ES-I3 (cell line): ENCODE results near the gene SLC16A1.

Experiments
- H3K36me3 ChIP-seq: 2 replicates; pipeline ENCODE4 v1.6.1; 2013; ENCODE audit warnings: mild to moderate bottlenecking, low read length, control low read depth, moderate library complexity; ENCODE audit not compliant: insufficient read depth
- H3K4me1 ChIP-seq: 2 replicates; pipeline ENCODE4 v1.6.1; 2013; ENCODE audit warnings: mild to moderate bottlenecking, control low read depth, low read length; ENCODE audit not compliant: insufficient read depth
- H3K9ac ChIP-seq: 2 replicates; pipeline ENCODE4 v1.6.1; 2013; ENCODE audit warnings: low read depth, mild to moderate bottlenecking, low read length, moderate library complexity
- H3K9me3 ChIP-seq: 2 replicates; pipeline ENCODE4 v1.6.1; 2013; ENCODE audit warnings: mild to moderate bottlenecking, low read length, moderate library complexity; ENCODE audit not compliant: control insufficient read depth, insufficient read depth

SLC16A1 gene

DNA sequence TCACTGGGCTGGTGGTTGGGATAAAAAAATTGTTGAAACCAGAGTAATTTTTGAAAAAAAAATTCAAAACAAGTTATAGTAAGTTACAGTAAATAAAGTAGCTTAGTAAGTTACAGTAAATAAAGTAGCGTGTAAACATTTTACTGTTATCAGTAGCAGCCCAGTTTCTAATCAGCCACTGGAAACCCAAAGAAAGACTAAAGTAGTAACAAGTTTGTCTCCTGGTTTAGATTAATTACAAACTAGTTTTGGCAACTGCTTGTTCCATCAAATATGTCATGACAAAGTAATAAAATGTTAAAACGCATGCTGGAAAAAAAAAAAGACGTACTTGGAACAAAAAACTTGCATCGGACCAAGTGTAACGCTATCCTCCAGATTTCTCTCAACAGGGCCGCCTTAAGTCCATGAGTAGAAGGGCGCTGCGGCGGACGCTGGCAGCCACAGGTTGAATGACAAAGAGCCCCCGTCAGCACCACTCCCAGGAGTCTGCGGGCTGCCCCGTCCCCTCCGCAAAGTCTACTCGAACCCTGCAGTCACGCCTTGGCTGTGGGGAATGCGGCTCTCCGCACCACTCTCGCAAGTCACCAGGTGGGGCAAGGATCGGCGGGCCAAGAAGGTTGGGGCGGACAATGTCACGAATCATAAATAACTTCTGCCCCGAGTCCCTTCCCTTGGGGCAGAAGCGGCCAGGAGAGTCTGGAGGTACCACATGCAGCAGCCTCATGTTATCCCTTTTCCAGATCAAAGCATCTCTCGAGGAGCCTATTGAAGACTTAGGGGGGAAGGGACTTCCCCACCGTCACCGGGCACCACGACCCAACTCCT, 837 bp downstream of the SLC16A1 start:
- no peaks in the 10 kb centered on the region; the same call in 1 of the 2 replicates for H3K36me3 ChIP-seq
- peak overlapping the region; percentile 85 for H3K9ac ChIP-seq
- peaks cover 18% of the 10 kb centered on the region for H3K4me1 ChIP-seq
- H3K9me3 ChIP-seq: no peaks in the 10 kb centered on the region

- H3K4me1 ChIP-seq: peaks cover 18% of the 10 kb centered on the region
- H3K9ac ChIP-seq: peak overlapping the region; percentile 85
- H3K9me3 ChIP-seq: no peaks in the 10 kb centered on the region
- no peaks in the 10 kb centered on the region; the same call in 1 of the 2 replicates for H3K36me3 ChIP-seq
Measured at GRCh38 chr1:112954017-112954650, 1.9 kb downstream of the SLC16A1 start.

DNA sequence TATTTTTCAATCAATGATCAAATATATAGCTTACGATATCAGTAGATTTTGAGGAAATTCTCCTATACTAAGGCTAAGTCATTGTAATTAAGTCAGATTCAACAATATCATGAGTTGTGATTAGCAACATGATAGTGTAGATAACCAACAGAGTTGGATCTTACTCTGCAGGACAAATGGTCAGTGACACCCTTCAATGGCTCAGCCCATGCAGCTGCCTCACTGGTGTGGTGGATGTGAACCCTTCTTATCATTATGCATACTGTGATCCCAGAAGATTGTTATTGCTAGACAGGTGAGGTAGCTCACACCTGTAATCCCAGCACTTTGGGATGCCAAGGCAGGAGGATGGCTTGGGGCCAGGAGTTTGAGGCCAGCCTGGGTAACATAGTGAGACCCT, 5.6 kb downstream of the SLC16A1 start:
- Histone ChIP-seq H3K9me3 (no peaks in the 10 kb centered on the region), H3K9ac (no peak overlapping the region), H3K36me3 (no peaks in the 10 kb centered on the region), H3K4me1 (peaks cover 18% of the 10 kb centered on the region)

DNA sequence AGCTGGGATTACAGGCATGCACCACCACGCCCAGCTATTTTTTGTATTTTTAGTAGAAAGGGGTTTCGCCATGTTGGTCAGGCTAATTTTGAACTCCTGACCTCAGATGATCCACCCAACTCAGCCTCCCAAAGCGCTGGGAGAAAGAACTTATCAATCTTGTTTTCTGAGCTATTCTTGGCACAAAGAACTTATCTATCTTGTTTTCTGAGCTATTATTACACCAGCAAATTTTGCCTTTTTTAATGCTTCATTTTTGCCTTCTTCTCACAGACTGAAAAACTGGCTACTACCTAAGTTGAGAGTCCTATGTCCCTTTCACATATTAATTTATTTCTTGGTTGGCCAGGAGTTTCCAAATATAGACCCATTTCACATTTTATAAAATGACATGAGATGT, 9.3 kb downstream of the SLC16A1 start:
- Histone ChIP-seq H3K4me1 (peaks cover 7% of the 10 kb centered on the region; the same call in 1 of the 2 replicates), H3K9me3 (no peaks in the 10 kb centered on the region), H3K9ac (no peak overlapping the region), H3K36me3 (peaks cover 6% of the 10 kb centered on the region)

DNA sequence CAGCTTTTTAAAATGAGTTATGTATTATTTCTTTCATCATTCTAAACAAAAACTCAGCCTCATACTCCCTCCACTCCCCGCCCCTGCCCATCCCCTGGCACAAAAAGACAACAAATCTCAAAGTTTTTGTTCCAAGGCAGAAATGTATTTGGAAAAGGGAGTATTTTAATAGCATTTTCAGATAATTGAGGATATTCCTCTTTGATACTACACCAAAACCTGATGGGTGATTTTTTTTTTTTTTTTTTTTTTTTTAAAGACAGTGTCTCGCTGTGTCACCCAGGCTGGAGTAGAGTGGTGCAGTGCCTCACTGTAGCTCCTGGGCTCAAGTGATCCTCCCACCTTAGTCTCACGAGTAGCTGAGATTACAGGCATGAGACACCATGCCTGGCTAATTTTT, 16.2 kb downstream of the SLC16A1 start:
- peaks cover 12% of the 10 kb centered on the region for H3K4me1 ChIP-seq
- H3K36me3 ChIP-seq: peaks cover 6% of the 10 kb centered on the region
- no peaks in the 10 kb centered on the region for H3K9me3 ChIP-seq
- H3K9ac ChIP-seq: no peak overlapping the region

DNA sequence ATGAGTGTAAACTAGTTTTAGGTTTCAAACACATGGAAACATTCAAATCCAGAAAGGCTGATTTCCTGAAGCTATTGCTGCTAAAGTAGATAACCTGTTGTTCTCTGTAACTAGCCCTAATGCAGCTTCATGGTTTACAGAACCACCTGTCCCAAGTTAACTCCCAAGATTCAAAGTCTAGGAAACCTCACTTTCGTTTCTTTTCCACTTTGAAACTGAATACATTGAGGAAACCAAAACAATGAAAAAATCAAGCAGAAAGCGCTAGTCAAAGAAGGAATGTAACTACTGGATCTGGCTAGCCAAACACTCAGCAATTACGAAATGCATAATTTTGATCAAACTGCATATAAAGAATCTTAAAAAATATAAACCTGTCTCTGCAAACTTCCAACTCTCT, 17.8 kb downstream of the SLC16A1 start:
- Histone ChIP-seq H3K9ac (no peak overlapping the region), H3K36me3 (no peaks in the 10 kb centered on the region; the same call in 1 of the 2 replicates), H3K4me1 (peaks cover 12% of the 10 kb centered on the region), H3K9me3 (no peaks in the 10 kb centered on the region)

DNA sequence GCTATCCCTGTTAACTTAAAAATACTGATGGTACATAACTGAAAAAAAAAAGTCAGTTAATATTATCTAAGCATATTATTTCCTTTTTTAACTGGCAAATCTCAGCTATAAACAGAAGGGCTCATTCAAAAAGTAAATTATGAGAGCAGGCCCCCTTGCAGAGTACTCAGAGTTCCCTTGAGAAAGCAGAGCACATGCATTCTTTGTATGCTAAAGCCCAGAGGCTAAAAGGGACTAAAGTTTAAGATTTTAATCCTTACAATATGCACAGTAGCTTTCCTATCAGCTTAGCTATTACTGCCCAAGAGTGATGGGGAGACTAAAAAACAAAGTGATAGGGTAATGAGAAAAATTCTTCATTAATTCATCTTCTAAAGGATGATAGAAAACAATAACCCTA, 18.5 kb downstream of the SLC16A1 start:
- H3K9ac ChIP-seq: no peak overlapping the region
- H3K9me3 ChIP-seq: no peaks in the 10 kb centered on the region
- H3K36me3 ChIP-seq: no peaks in the 10 kb centered on the region; the same call in 1 of the 2 replicates
- peaks cover 12% of the 10 kb centered on the region for H3K4me1 ChIP-seq

DNA sequence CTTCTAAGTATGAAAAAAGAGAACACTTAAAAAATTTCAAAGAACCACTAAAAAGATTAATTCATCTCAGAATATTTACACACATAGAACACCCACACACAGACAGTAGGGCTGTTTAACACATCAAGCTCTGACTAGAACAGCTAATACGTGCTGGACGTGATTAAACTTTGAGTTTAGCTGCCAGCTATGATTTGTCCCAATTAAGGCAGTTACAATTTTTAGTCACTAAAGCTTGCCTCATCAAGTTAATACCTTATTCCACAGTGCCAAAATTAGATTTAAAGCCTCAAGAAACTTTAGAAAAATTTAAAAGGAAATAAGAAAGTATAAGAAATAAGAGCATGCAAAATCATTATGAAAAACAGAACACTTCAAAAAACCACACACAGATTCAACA, 18.9 kb downstream of the SLC16A1 start:
- no peaks in the 10 kb centered on the region for H3K9me3 ChIP-seq
- no peak overlapping the region for H3K9ac ChIP-seq
- H3K36me3 ChIP-seq: peaks cover under 1% of the 10 kb centered on the region
- H3K4me1 ChIP-seq: peaks cover 12% of the 10 kb centered on the region

DNA sequence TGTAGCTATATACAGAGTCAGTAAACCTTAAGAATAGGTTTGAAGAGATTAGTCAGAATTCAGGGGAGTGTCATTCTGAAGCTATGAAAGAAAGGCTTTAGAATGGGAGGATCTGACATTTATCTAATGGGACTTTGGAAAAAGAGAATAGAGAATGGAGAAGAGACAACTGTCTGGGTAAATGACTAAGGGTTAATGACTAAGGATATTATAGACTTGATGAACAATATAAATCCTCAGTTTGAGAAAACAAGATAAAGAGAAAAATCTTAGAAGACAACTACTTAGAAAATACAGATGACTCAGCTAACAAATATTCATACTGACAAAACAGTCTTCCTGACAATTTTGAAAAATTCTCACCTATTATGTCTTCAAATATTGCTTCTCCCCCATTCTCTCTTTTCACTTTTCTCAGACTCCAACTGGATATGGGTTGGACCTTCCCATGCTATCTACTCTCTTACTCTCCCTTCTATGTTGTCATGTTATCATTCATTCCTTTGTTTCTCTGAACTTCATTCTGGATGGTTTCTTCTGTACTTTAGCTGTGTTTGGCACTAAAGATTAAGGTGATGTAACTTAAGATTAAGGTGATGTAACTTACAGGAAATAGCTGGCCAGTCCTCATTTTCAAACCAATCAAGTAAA, 20.4 kb downstream of the SLC16A1 start:
- Histone ChIP-seq H3K36me3 (peaks cover 5% of the 10 kb centered on the region), H3K9ac (no peak overlapping the region), H3K9me3 (no peaks in the 10 kb centered on the region), H3K4me1 (peaks cover 12% of the 10 kb centered on the region)

DNA sequence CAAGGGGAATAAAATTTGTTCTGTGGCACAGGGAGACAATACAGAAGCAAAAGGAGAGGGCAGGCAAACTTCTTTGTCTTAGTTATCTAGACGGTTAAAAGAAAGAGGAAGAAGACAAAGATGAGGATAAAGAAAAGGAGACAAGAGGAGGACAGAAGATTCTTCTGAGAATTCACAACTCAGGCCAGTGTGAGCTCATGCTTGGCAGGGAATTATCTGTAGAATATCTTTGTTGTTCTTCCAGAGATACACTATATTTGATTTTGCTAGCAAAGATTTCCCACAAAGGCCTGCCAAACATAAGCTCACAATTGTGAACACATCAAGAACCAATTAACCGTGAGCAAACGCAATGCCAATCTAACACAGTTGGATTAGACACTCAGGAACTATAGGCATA, 21.4 kb downstream of the SLC16A1 start:
- H3K36me3 ChIP-seq: peaks cover 5% of the 10 kb centered on the region
- H3K9ac ChIP-seq: no peak overlapping the region
- peaks cover 12% of the 10 kb centered on the region for H3K4me1 ChIP-seq
- H3K9me3 ChIP-seq: no peaks in the 10 kb centered on the region

- H3K36me3 ChIP-seq: peaks cover 6% of the 10 kb centered on the region
- no peaks in the 10 kb centered on the region for H3K9me3 ChIP-seq
- H3K9ac ChIP-seq: no peak overlapping the region
- H3K4me1 ChIP-seq: peaks cover 12% of the 10 kb centered on the region
Measured at GRCh38 chr1:112933820-112934571, 22.0 kb downstream of the SLC16A1 start.

GRCh38 chr1:112929979-112930378, 26.0 kb downstream of the SLC16A1 start:
- Histone ChIP-seq H3K9ac (no peak overlapping the region), H3K9me3 (no peaks in the 10 kb centered on the region), H3K4me1 (no peaks in the 10 kb centered on the region), H3K36me3 (peaks cover 16% of the 10 kb centered on the region)

- Histone ChIP-seq H3K36me3 (peaks cover 27% of the 10 kb centered on the region), H3K9ac (no peak overlapping the region), H3K9me3 (no peaks in the 10 kb centered on the region), H3K4me1 (no peaks in the 10 kb centered on the region)
Measured at GRCh38 chr1:112927462-112927990, 28.5 kb downstream of the SLC16A1 start.

DNA sequence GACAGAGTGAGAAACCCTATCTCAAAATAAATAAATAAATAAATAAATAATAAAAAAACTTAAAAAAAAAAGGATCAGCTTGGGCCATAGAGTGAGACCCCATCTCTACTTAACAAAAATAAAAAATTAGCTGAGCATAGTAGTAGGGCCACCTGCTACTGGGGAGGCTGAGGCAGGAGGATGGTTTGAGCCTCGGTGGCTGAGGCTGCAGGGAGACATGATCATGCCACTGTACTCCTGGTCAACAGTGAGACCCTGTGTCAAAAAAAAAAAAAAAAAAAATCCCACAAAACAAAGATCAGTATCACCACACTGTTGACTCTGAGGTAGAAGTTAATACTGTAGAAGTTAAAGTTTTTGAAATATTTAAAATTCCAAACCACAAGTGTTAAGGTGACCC, 29.1 kb downstream of the SLC16A1 start:
- H3K9me3 ChIP-seq: no peaks in the 10 kb centered on the region
- H3K9ac ChIP-seq: no peak overlapping the region
- H3K4me1 ChIP-seq: no peaks in the 10 kb centered on the region
- peaks cover 26% of the 10 kb centered on the region for H3K36me3 ChIP-seq
